Stomach smooth muscle (tissue), 2 donors: Measurements from ENCODE around the gene HORMAD1.
A peak's percentile ranks its signal among the peaks of the same experiment; 100 is the strongest.

ENCODE experiments used
- H3K27ac ChIP-seq: one replicate; pipeline ENCODE4 v1.7.0; 2013; ENCODE audit warnings: mild to moderate bottlenecking, low read length, inconsistent platforms
- H3K27me3 ChIP-seq, 2 donors: one replicate each; pipeline ENCODE4 v1.7.0; 2013; ENCODE audit warnings: low read length in 2 of 2; ENCODE audit not compliant: insufficient read depth in 2 of 2, control insufficient read depth in 1 of 2
- H3K36me3 ChIP-seq, 2 donors: one replicate each; pipeline ENCODE4 v1.7.0; 2013; ENCODE audit warnings: low read length in 2 of 2; ENCODE audit not compliant: control insufficient read depth in 2 of 2, insufficient read depth in 2 of 2
- H3K4me1 ChIP-seq: one replicate; pipeline ENCODE4 v1.7.0; 2013; ENCODE audit warnings: low read length; ENCODE audit not compliant: control insufficient read depth, insufficient read depth
- H3K4me3 ChIP-seq, 2 donors: one replicate each; pipeline ENCODE4 v1.7.0; 2013; ENCODE audit warnings: low read length in 2 of 2
- H3K9ac ChIP-seq, 2 donors: one replicate each; pipeline ENCODE4 v1.7.0; 2013; ENCODE audit warnings: low read length in 2 of 2, mild to moderate bottlenecking in 1 of 2
- H3K9me3 ChIP-seq, 2 donors: one replicate each; pipeline ENCODE4 v1.7.0; 2013; ENCODE audit warnings: low read length in 2 of 2; ENCODE audit not compliant: control insufficient read depth in 2 of 2
- donor health status: healthy.
- donor health status: Pancreatic carcinoma.

The HORMAD1 gene

GRCh38 chr1:150696995-150697927, 23.4 kb downstream of the HORMAD1 start, which contains the start of gene GOLPH3L:
Gene GOLPH3L (minus strand): TSS chr1:150697154. CDS start chr1:150694838, 2,316 bp downstream.
- H3K9ac ChIP-seq = peak within 1 kb of the TSS; percentile 60 to 69
- H3K27ac ChIP-seq = no peak within 1 kb of the TSS
- no peaks in the 10 kb centered on the region for H3K9me3 ChIP-seq
- peaks cover 3% of the 10 kb centered on the region for H3K4me1 ChIP-seq
- H3K36me3 ChIP-seq = peaks cover 0 to 3% of the 10 kb centered on the region in 2 donors
- H3K4me3 ChIP-seq = peak within 1 kb of the TSS; percentile 87 to 97
- no peaks in the 10 kb centered on the region for H3K27me3 ChIP-seq

GRCh38 chr1:150696590-150696989, 24.1 kb downstream of the HORMAD1 start:
- H3K27ac ChIP-seq = no peak overlapping the region
- H3K4me3 ChIP-seq = peak overlapping the region; percentile 87 to 97
- H3K9me3 ChIP-seq = no peaks in the 10 kb centered on the region
- H3K9ac ChIP-seq = peak overlapping the region; percentile 52 to 62
- H3K36me3 ChIP-seq = peaks cover 0 to 3% of the 10 kb centered on the region in 2 donors
- H3K4me1 ChIP-seq = peaks cover 3% of the 10 kb centered on the region
- no peaks in the 10 kb centered on the region for H3K27me3 ChIP-seq

DNA sequence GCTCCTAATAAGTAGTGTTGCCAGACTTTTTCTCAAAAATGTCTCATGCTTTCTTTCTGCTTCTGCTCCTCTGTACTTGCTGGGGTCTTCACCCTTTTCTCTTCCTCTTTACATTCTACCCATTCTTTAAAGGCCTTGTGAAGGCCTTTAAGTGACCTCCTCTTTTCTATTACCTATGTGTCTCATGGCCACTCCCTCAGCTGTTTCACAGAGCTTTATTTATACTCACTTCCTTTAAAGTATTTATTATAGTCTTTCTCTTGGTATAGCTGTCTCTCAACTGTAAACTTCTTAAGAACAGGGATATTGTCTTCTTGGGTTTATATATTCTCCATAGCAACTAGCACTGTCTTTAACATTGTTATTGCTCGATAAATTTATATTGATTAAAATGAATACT, 24.5 kb downstream of the HORMAD1 start:
- Histone ChIP-seq H3K4me3 (peak overlapping the region; percentile 46 to 87), H3K4me1 (peaks cover 3% of the 10 kb centered on the region), H3K36me3 (peaks cover 0 to 3% of the 10 kb centered on the region in 2 donors), H3K27ac (no peak overlapping the region), H3K9me3 (no peaks in the 10 kb centered on the region), H3K27me3 (no peaks in the 10 kb centered on the region), H3K9ac (no peak overlapping the region)

GRCh38 chr1:150695561-150695960, 25.1 kb downstream of the HORMAD1 start:
- Histone ChIP-seq H3K4me1 (peaks cover 3% of the 10 kb centered on the region), H3K9ac (no peak overlapping the region), H3K36me3 (peaks cover 0 to 3% of the 10 kb centered on the region in 2 donors), H3K9me3 (no peaks in the 10 kb centered on the region), H3K27me3 (no peaks in the 10 kb centered on the region), H3K27ac (no peak overlapping the region), H3K4me3 (peak overlapping the region in 1 of 2 donors; percentile 87)

- Histone ChIP-seq H3K4me1 (peaks cover 3% of the 10 kb centered on the region), H3K9me3 (no peaks in the 10 kb centered on the region), H3K36me3 (peaks cover 4 to 6% of the 10 kb centered on the region in 2 donors), H3K9ac (no peak overlapping the region), H3K27ac (no peak overlapping the region), H3K27me3 (no peaks in the 10 kb centered on the region), H3K4me3 (no peak overlapping the region)
Measured at GRCh38 chr1:150692720-150693119, 28.0 kb downstream of the HORMAD1 start.

GRCh38 chr1:150688763-150689162, 31.9 kb downstream of the HORMAD1 start:
- H3K9me3 ChIP-seq = no peaks in the 10 kb centered on the region
- H3K4me3 ChIP-seq = no peak overlapping the region
- H3K9ac ChIP-seq = no peak overlapping the region
- H3K36me3 ChIP-seq = peaks cover 4% of the 10 kb centered on the region in 2 donors
- no peaks in the 10 kb centered on the region for H3K27me3 ChIP-seq
- H3K4me1 ChIP-seq = no peaks in the 10 kb centered on the region
- no peak overlapping the region for H3K27ac ChIP-seq

GRCh38 chr1:150686275-150686674, 34.4 kb downstream of the HORMAD1 start:
- H3K27ac ChIP-seq = no peak overlapping the region
- no peak overlapping the region for H3K4me3 ChIP-seq
- H3K9me3 ChIP-seq = no peaks in the 10 kb centered on the region
- H3K9ac ChIP-seq = no peak overlapping the region
- H3K36me3 ChIP-seq = peaks cover 4 to 6% of the 10 kb centered on the region in 2 donors
- H3K27me3 ChIP-seq = no peaks in the 10 kb centered on the region
- H3K4me1 ChIP-seq = no peaks in the 10 kb centered on the region

DNA sequence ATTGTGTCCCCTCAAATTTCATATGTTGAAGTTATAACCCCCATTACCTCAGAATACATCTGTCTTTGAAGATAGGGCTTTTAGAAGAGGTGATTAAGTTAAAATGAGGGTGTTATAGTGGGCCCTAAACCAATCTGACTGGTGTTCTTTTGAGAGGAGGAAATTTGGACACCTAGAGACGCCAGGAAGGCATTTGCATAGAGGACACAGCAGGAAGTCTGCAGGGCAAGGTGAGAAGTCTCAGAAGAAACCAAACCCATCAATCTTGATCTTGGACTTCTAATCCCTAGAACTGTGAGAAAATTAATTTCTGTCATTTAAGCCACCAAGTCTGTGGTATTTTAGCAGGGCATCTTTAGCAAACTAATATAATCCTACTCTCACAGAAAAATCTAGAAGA, 36.8 kb downstream of the HORMAD1 start:
- no peaks in the 10 kb centered on the region for H3K9me3 ChIP-seq
- H3K36me3 ChIP-seq = peaks cover 3 to 7% of the 10 kb centered on the region in 2 donors
- no peak overlapping the region for H3K27ac ChIP-seq
- no peaks in the 10 kb centered on the region for H3K4me1 ChIP-seq
- no peaks in the 10 kb centered on the region for H3K27me3 ChIP-seq
- H3K4me3 ChIP-seq = no peak overlapping the region
- no peak overlapping the region for H3K9ac ChIP-seq

DNA sequence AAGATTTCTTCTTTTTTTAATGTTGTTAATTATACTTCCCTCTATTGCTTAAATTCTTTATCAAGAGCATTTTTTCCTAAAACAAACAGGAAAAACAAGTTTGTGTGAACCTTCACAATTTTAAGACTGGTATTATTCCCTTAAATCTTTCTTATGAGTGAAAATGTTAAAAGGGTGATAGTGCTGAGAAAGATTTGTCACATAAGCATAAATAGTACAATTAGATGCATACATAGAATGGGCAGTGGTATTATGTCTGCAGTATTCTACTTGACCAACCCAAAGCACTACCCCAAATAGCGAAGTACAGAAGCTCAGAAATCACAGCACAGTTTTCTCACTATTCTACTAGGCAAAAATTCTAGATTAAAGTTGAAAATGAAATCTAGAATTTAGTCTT, 41.7 kb downstream of the HORMAD1 start:
- Histone ChIP-seq H3K4me1 (no peaks in the 10 kb centered on the region), H3K27ac (no peak overlapping the region), H3K27me3 (no peaks in the 10 kb centered on the region), H3K9me3 (no peaks in the 10 kb centered on the region), H3K9ac (no peak overlapping the region), H3K36me3 (peaks cover 0 to 3% of the 10 kb centered on the region in 2 donors), H3K4me3 (no peak overlapping the region)

- no peak overlapping the region for H3K4me3 ChIP-seq
- no peak overlapping the region for H3K27ac ChIP-seq
- no peaks in the 10 kb centered on the region for H3K9me3 ChIP-seq
- no peaks in the 10 kb centered on the region for H3K36me3 ChIP-seq
- H3K4me1 ChIP-seq = no peaks in the 10 kb centered on the region
- no peak overlapping the region for H3K9ac ChIP-seq
- H3K27me3 ChIP-seq = no peaks in the 10 kb centered on the region
Measured at GRCh38 chr1:150674881-150675280, 45.8 kb downstream of the HORMAD1 start.

- no peak overlapping the region for H3K9ac ChIP-seq
- H3K9me3 ChIP-seq = no peaks in the 10 kb centered on the region
- H3K4me3 ChIP-seq = no peak overlapping the region
- no peaks in the 10 kb centered on the region for H3K27me3 ChIP-seq
- no peaks in the 10 kb centered on the region for H3K4me1 ChIP-seq
- no peak overlapping the region for H3K27ac ChIP-seq
- H3K36me3 ChIP-seq = peaks cover 7 to 10% of the 10 kb centered on the region in 2 donors
Measured at GRCh38 chr1:150663321-150663720, 57.4 kb downstream of the HORMAD1 start.
